H9 (cell line): ENCODE measurements around the gene SPIB. TPM values are rescaled to one million over a fixed set of nuclear protein-coding genes. Genes with fewer than 3 reads are reported as not detected.

Experiments
- DNase-seq: peaks from one replicate; pipeline ENCODE4 v3.0.0-alpha.2; 2017
- H2AFZ ChIP-seq: one replicate; pipeline ENCODE4 v1.6.1; 2013; ENCODE audit warnings: mild to moderate bottlenecking, low read length, control low read depth, moderate library complexity
- H2AK5ac ChIP-seq: 2 replicates; pipeline ENCODE4 v1.6.1; 2013; ENCODE audit warnings: low read length, control low read depth, mixed read lengths; ENCODE audit not compliant: insufficient read length
- H2BK120ac ChIP-seq: one replicate; pipeline ENCODE4 v1.6.1; 2013; ENCODE audit warnings: low read depth, mild to moderate bottlenecking, low read length, control low read depth, inconsistent platforms; ENCODE audit not compliant: poor library complexity, severe bottlenecking
- H2BK12ac ChIP-seq: 2 replicates; pipeline ENCODE4 v1.6.1; 2013; ENCODE audit warnings: low read length, control low read depth, mixed read lengths, low read depth; ENCODE audit not compliant: insufficient read length
- H2BK15ac ChIP-seq: 2 replicates; pipeline ENCODE4 v1.6.1; 2013; ENCODE audit warnings: low read depth, low read length, control low read depth
- H2BK20ac ChIP-seq: one replicate; pipeline ENCODE4 v1.6.1; 2013; ENCODE audit warnings: low read depth, mild to moderate bottlenecking, low read length, control low read depth, inconsistent platforms; ENCODE audit not compliant: poor library complexity, severe bottlenecking
- H2BK5ac ChIP-seq: 2 replicates; pipeline ENCODE4 v1.6.1; 2013; ENCODE audit warnings: low read length, control low read depth, mixed read lengths; ENCODE audit not compliant: insufficient read length
- H3K14ac ChIP-seq: 2 replicates; pipeline ENCODE4 v1.6.1; 2013; ENCODE audit warnings: low read length, control low read depth; ENCODE audit not compliant: insufficient read depth
- H3K18ac ChIP-seq: 2 replicates; pipeline ENCODE4 v1.6.1; 2013; ENCODE audit warnings: low read depth, mild to moderate bottlenecking, mixed read lengths, low read length, control low read depth; ENCODE audit not compliant: insufficient read length
- H3K23ac ChIP-seq: 2 replicates; pipeline ENCODE4 v1.6.1; 2013; ENCODE audit warnings: low read length, control low read depth, mixed read lengths, low read depth; ENCODE audit not compliant: insufficient read length
- H3K23me2 ChIP-seq: 2 replicates; pipeline ENCODE4 v1.6.1; 2013; ENCODE audit warnings: low read depth, mild to moderate bottlenecking, mixed read lengths, low read length, control low read depth; ENCODE audit not compliant: insufficient read length, poor library complexity, severe bottlenecking
- H3K27ac ChIP-seq: 2 replicates; pipeline ENCODE4 v1.5.1; 2013; ENCODE audit warnings: low read length, control low read depth, mixed read lengths, low read depth; ENCODE audit not compliant: insufficient read length
- H3K27me3 ChIP-seq: 2 replicates; pipeline ENCODE4 v1.6.1; 2013; ENCODE audit warnings: low read length, control low read depth, inconsistent platforms; ENCODE audit not compliant: insufficient read depth
- H3K4ac ChIP-seq: 2 replicates; pipeline ENCODE4 v1.6.1; 2013; ENCODE audit warnings: low read depth, mild to moderate bottlenecking, control low read depth, inconsistent platforms, low read length, moderate library complexity
- H3K4me1 ChIP-seq: 2 replicates; pipeline ENCODE4 v1.6.1; 2013; ENCODE audit warnings: low read length, control low read depth, inconsistent platforms; ENCODE audit not compliant: insufficient read depth
- H3K4me2 ChIP-seq: 2 replicates; pipeline ENCODE4 v1.6.1; 2013; ENCODE audit warnings: low read length, control low read depth, mixed read lengths; ENCODE audit not compliant: insufficient read length, insufficient read depth
- H3K56ac ChIP-seq: 2 replicates; pipeline ENCODE4 v1.6.1; 2013; ENCODE audit warnings: low read depth, mild to moderate bottlenecking, mixed read lengths, low read length, control low read depth; ENCODE audit not compliant: insufficient read length
- H3K79me1 ChIP-seq: 2 replicates; pipeline ENCODE4 v1.6.1; 2013; ENCODE audit warnings: low read depth, mild to moderate bottlenecking, moderate library complexity, low read length, control low read depth, inconsistent platforms; ENCODE audit not compliant: insufficient read depth, poor library complexity, severe bottlenecking
- H3K79me2 ChIP-seq: 2 replicates; pipeline ENCODE4 v1.6.1; 2013; ENCODE audit warnings: low read length, control low read depth, inconsistent platforms; ENCODE audit not compliant: insufficient read depth
- H3K9ac ChIP-seq: 2 replicates; pipeline ENCODE4 v1.6.1; 2013; ENCODE audit warnings: low read length, control low read depth, mixed read lengths; ENCODE audit not compliant: insufficient read length; ENCODE audit errors: extremely low read depth
- H3K9me3 ChIP-seq: one replicate; pipeline ENCODE4 v1.6.1; 2013; ENCODE audit warnings: low read depth, low read length, inconsistent platforms; ENCODE audit not compliant: control insufficient read depth
- H3T11ph ChIP-seq: one replicate; pipeline ENCODE4 v1.6.1; 2013; ENCODE audit warnings: mild to moderate bottlenecking, low read length, control low read depth, inconsistent platforms
- H4K20me1 ChIP-seq: one replicate; pipeline ENCODE4 v1.6.1; 2013; ENCODE audit not compliant: control insufficient read depth, insufficient read length, insufficient read depth
- H4K5ac ChIP-seq: 2 replicates; pipeline ENCODE4 v1.6.1; 2013; ENCODE audit warnings: low read depth, mild to moderate bottlenecking, mixed read lengths, low read length, control low read depth; ENCODE audit not compliant: insufficient read length
- H4K8ac ChIP-seq: replicated peaks from 2 replicates; pipeline ENCODE4 v1.6.1; 2013; ENCODE audit warnings: low read length, control low read depth, mixed read lengths, low read depth; ENCODE audit not compliant: insufficient read length
- H4K91ac ChIP-seq: 2 replicates; pipeline ENCODE4 v1.6.1; 2013; ENCODE audit warnings: low read depth, mild to moderate bottlenecking, moderate library complexity, mixed read lengths, low read length, control low read depth; ENCODE audit not compliant: insufficient read length
- H3K27ac Mint-ChIP-seq, 3 experiments: 2 replicates in 2 of 3; 3 replicates in 1 of 3; pipeline ENCODE4 v1.8.0; 2020 to 2021; ENCODE audit warnings: mixed read lengths in 3 of 3, mild to moderate bottlenecking in 1 of 3, moderate library complexity in 1 of 3
- H3K27me3 Mint-ChIP-seq: 2 replicates; pipeline ENCODE4 v1.8.0; 2021; ENCODE audit warnings: low read depth, mild to moderate bottlenecking, moderate library complexity, mixed read lengths
- H3K36me3 Mint-ChIP-seq, 3 experiments: 2 replicates in 2 of 3; 3 replicates in 1 of 3; pipeline ENCODE4 v1.8.0; 2020 to 2021; ENCODE audit warnings: low read depth in 3 of 3, mixed read lengths in 3 of 3; ENCODE audit not compliant: insufficient read depth in 1 of 3
- H3K4me1 Mint-ChIP-seq, 2 experiments: 2 replicates each; pipeline ENCODE4 v1.8.0; 2020; ENCODE audit warnings: mixed read lengths in 2 of 2
- H3K4me3 Mint-ChIP-seq, 2 experiments: 2 replicates in 1 of 2; 3 replicates in 1 of 2; pipeline ENCODE4 v1.8.0; 2020 to 2021; ENCODE audit warnings: mild to moderate bottlenecking in 2 of 2, mixed read lengths in 2 of 2, moderate library complexity in 1 of 2
- H3K9me3 Mint-ChIP-seq, 2 experiments: 2 replicates in 1 of 2; 3 replicates in 1 of 2; pipeline ENCODE4 v1.8.0; 2020; ENCODE audit warnings: mild to moderate bottlenecking in 2 of 2, mixed read lengths in 2 of 2, moderate library complexity in 1 of 2
- CTCF ChIP-seq: fragments of 200-600 bp; sonication (generic); conservative IDR thresholded peaks from 3 replicates; pipeline ENCODE4 v1.8.0; 2021; ENCODE audit warnings: antibody characterized with exemption, mild to moderate bottlenecking
- WGBS: extraction: QIAGEN DNeasy Blood & Tissue Kit; methylation state at CpG from one replicate; pipeline ENCODE4 v1.1.7; 2013; ENCODE audit warnings: missing lambda C conversion rate, low lambda C conversion rate, mixed read lengths; ENCODE audit not compliant: insufficient read length; ENCODE audit errors: extremely low coverage; 5-methylcytosine and 5-hydroxymethylcytosine counted together
- total RNA-seq: library from RNA; stranded (reverse); gene quantifications from 2 replicates; pipeline ENCODE4 v1.2.1, GENCODE V29; 2021

Gene SPIB
- total RNA-seq, 1 experiment from 2014 or later, result 33.3 TPM

GRCh38 chr19:50455992-50456391 lies 37.3 kb downstream of the SPIB start:
- Histone ChIP-seq H4K91ac (no peak overlapping the region), H3K79me2 (no peaks in the 10 kb centered on the region), H3K56ac (no peak overlapping the region), H3K27ac (no peak overlapping the region), H3K18ac (no peak overlapping the region), H3K23ac (no peak overlapping the region), H3T11ph (no peak overlapping the region), H3K23me2 (no peaks in the 10 kb centered on the region), H3K4ac (no peak overlapping the region), H2BK120ac (no peak overlapping the region), H2AFZ (no peak overlapping the region), H2BK15ac (no peak overlapping the region), H2BK20ac (no peak overlapping the region), H4K5ac (no peak overlapping the region), H3K4me2 (no peak overlapping the region), H3K79me1 (no peaks in the 10 kb centered on the region), H3K14ac (no peak overlapping the region), H4K8ac (no peak overlapping the region), H4K20me1 (peaks cover 6% of the 10 kb centered on the region), H3K27me3 (no peaks in the 10 kb centered on the region), H3K9ac (no peak overlapping the region), H2BK5ac (no peak overlapping the region), H2AK5ac (no peak overlapping the region), H3K4me1 (no peaks in the 10 kb centered on the region), H2BK12ac (no peak overlapping the region), H3K9me3 (no peaks in the 10 kb centered on the region)
- no peak for TF ChIP-seq CTCF
- H3K27me3 Mint-ChIP-seq, result peaks cover 13% of the 10 kb centered on the region
- no peak overlapping the region; a peak in 1 of 5 replicates for H3K4me3 Mint-ChIP-seq
- no peak for DNase-seq
- H3K27ac Mint-ChIP-seq, result no peak overlapping the region; a peak in 1 of 7 replicates
- 100% methylated on average over 1 of the region's 2 CpGs for WGBS
- peaks cover 0 to 4% of the 10 kb centered on the region in 2 experiments; a peak in 2 of 4 replicates for H3K4me1 Mint-ChIP-seq
- H3K9me3 Mint-ChIP-seq, result no peaks in the 10 kb centered on the region
- H3K36me3 Mint-ChIP-seq, result peaks cover 0 to 3% (median 2%) of the 10 kb centered on the region in 3 experiments; a peak in 2 of 7 replicates
